ENCODE results near the gene RASAL2.

- no peak for TF ChIP-seq CTCF (IDR thresholded peaks at IDR 0.05)
- no peak for TF ChIP-seq EZH2phosphoT487 (IDR thresholded peaks at IDR 0.05)
- no peak for TF ChIP-seq EZH2 (IDR thresholded peaks at IDR 0.05)
These were observed 130.5 kb downstream of the RASAL2 start for GRCh38 chr1:178224358-178224757.

Measured in neural progenitor cell (in vitro differentiated cells).